ENCODE results near the gene NSDHL.

DNA sequence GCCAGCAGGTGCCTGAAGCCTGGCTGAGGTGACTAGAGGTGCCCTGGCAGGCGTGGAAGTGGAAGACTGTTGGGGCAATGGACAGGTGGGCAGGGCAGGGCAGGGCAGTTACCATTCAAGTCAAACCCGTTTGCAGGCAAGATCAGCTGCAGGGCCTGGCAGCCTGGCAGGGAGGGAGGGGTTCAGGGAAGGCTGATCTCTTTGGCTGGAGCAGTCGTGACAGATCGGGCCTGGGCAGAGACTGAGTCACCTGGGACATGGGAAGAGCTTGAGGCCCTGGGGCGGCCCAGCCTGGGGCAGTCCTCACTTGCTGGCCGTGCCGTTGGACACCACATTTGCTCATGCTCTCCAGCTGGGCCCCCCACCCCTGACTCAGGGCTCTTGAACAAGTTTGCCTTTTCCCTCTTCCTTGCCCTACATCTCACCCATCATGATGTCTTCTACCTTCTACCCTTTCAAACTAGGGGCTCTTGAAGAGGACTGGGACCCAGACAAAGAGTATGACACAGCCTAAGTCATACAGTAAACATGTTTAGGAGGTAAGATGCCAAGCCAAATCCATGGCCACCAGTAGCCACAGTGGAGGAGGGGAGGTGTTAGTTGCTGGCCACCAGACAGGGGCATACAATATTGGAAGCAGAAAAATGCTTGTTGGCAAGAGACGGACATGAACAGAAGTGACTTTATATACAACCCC lies 65.0 kb downstream of the NSDHL start:
- TF ChIP-seq POLR2A (IDR thresholded peaks at IDR 0.05) (no peak), CTCF (IDR thresholded peaks at IDR 0.05) (no peak)
